ENCODE results near the gene PHKB. TPM values are rescaled to one million over a fixed set of nuclear protein-coding genes. Genes with fewer than 3 reads are reported as not detected.

PHKB gene
- total RNA-seq, 1 experiment from 2014 or later = 83.4 TPM

GRCh38 chr16:47636501-47637099 lies 175.5 kb downstream of the PHKB start:
- CTCF ChIA-PET = no interaction called here
- no peak for TF ChIP-seq CTCF (IDR thresholded peaks at IDR 0.05; ENCODE audit: unreplicated experiment)
- no TSS peak for BruUV-seq (replicated peaks)
- Mint-ChIP-seq H3K4me3 (ENCODE audit: low read depth, unreplicated experiment) (no peak overlapping the region), H3K27ac (ENCODE audit: unreplicated experiment) (no peak overlapping the region), H3K9me3 (ENCODE audit: low read depth, unreplicated experiment) (no peaks in the 10 kb centered on the region), H3K27me3 (ENCODE audit: unreplicated experiment) (no peaks in the 10 kb centered on the region), H3K36me3 (ENCODE audit: insufficient read depth, unreplicated experiment) (no peaks in the 10 kb centered on the region), H3K4me1 (ENCODE audit: low read depth, unreplicated experiment) (no peaks in the 10 kb centered on the region)
- DNase-seq = no peak
- intact Hi-C loops (cut with micrococcal nuclease; ENCODE audit: unreplicated experiment) = no loop called here

- Mint-ChIP-seq H3K4me3 (ENCODE audit: low read depth, unreplicated experiment) (no peak overlapping the region), H3K27ac (ENCODE audit: unreplicated experiment) (no peak overlapping the region), H3K9me3 (ENCODE audit: low read depth, unreplicated experiment) (no peaks in the 10 kb centered on the region), H3K4me1 (ENCODE audit: low read depth, unreplicated experiment) (no peaks in the 10 kb centered on the region), H3K27me3 (ENCODE audit: unreplicated experiment) (no peaks in the 10 kb centered on the region), H3K36me3 (ENCODE audit: insufficient read depth, unreplicated experiment) (no peaks in the 10 kb centered on the region)
- DNase-seq = no peak
- intact Hi-C loops (cut with micrococcal nuclease; ENCODE audit: unreplicated experiment) = no loop called here
- no peak for TF ChIP-seq CTCF (IDR thresholded peaks at IDR 0.05; ENCODE audit: unreplicated experiment)
- BruUV-seq (replicated peaks) = no TSS peak
- CTCF ChIA-PET = no interaction called here
Measured at GRCh38 chr16:47638175-47638574, 177.0 kb downstream of the PHKB start.

GRCh38 chr16:47640661-47641060 lies 179.5 kb downstream of the PHKB start:
- Mint-ChIP-seq H3K4me3 (ENCODE audit: low read depth, unreplicated experiment) (no peak overlapping the region), H3K4me1 (ENCODE audit: low read depth, unreplicated experiment) (no peaks in the 10 kb centered on the region), H3K27me3 (ENCODE audit: unreplicated experiment) (no peaks in the 10 kb centered on the region), H3K9me3 (ENCODE audit: low read depth, unreplicated experiment) (no peaks in the 10 kb centered on the region), H3K27ac (ENCODE audit: unreplicated experiment) (no peak overlapping the region), H3K36me3 (ENCODE audit: insufficient read depth, unreplicated experiment) (no peaks in the 10 kb centered on the region)
- intact Hi-C loops (cut with micrococcal nuclease; ENCODE audit: unreplicated experiment) = no loop called here
- no peak for DNase-seq
- CTCF ChIA-PET = no interaction called here
- BruUV-seq (replicated peaks) = no TSS peak
- no peak for TF ChIP-seq CTCF (IDR thresholded peaks at IDR 0.05; ENCODE audit: unreplicated experiment)

GRCh38 chr16:47643323-47644000 lies 182.3 kb downstream of the PHKB start:
- no peaks in the 10 kb centered on the region for H3K27me3 Mint-ChIP-seq (ENCODE audit: unreplicated experiment)
- TF ChIP-seq CTCF (IDR thresholded peaks at IDR 0.05; ENCODE audit: unreplicated experiment) = no peak
- no peaks in the 10 kb centered on the region for H3K4me1 Mint-ChIP-seq (ENCODE audit: low read depth, unreplicated experiment)
- no peak for DNase-seq
- CTCF ChIA-PET = no interaction called here
- H3K36me3 Mint-ChIP-seq (ENCODE audit: insufficient read depth, unreplicated experiment) = no peaks in the 10 kb centered on the region
- H3K27ac Mint-ChIP-seq (ENCODE audit: unreplicated experiment) = no peak overlapping the region
- H3K4me3 Mint-ChIP-seq (ENCODE audit: low read depth, unreplicated experiment) = no peak overlapping the region
- intact Hi-C loops (cut with micrococcal nuclease; ENCODE audit: unreplicated experiment) = no loop called here
- no peaks in the 10 kb centered on the region for H3K9me3 Mint-ChIP-seq (ENCODE audit: low read depth, unreplicated experiment)
- no TSS peak for BruUV-seq (replicated peaks)

All from Calu3 (cell line).